Upper lobe of right lung (tissue), 1 donor: ENCODE results near the gene HOXA13. TPM values are rescaled to one million over a fixed set of nuclear protein-coding genes. Genes with fewer than 3 reads are reported as not detected.
A peak's percentile ranks its signal among the peaks of the same experiment; 100 is the strongest.

ENCODE experiments used
- ATAC-seq: fragments of 200-7000 bp; cut with Tn5 transposase; one replicate; pipeline ENCODE4 v1.9.1; 2020; ENCODE audit warnings: mild to moderate bottlenecking, moderate library complexity
- DNase-seq: peaks from one replicate; pipeline ENCODE4 v3.0.0-alpha.2; 2020
- H3K27ac ChIP-seq: fragments of 200-600 bp; one replicate; pipeline ENCODE4 v1.8.0; 2022
- H3K27me3 ChIP-seq: fragments of 200-600 bp; one replicate; pipeline ENCODE4 v1.8.0; 2022; ENCODE audit warnings: mild to moderate bottlenecking
- H3K36me3 ChIP-seq: fragments of 200-600 bp; one replicate; pipeline ENCODE4 v1.8.0; 2022
- H3K4me1 ChIP-seq: fragments of 200-600 bp; one replicate; pipeline ENCODE4 v1.8.0; 2022
- H3K4me3 ChIP-seq: fragments of 200-600 bp; one replicate; pipeline ENCODE4 v1.8.0; 2022; ENCODE audit warnings: mild to moderate bottlenecking
- H3K9me3 ChIP-seq: fragments of 200-600 bp; one replicate; pipeline ENCODE4 v1.8.0; 2022
- intact Hi-C: fragments of 100-400 bp; cut with DNase I; formaldehyde crosslinking; loops from one replicate; pipeline ENCODE4 v1.11.0; 2022
- total RNA-seq: library from RNA; stranded (reverse); fragmentation: NEBNext Ultra II Directional; extraction: Animal tissue kit (Norgen Biotek cat#: 25700); gene quantifications from one replicate; pipeline ENCODE4 v1.2.1, GENCODE V29; 2021
- TF ChIP-seq, protein P1 (sequence below): fragments of 200-600 bp; IDR thresholded peaks from one replicate; pipeline ENCODE4 v1.8.0; 2022; ENCODE audit warnings: antibody characterized with exemption
- donor health status: DM: no; HTN: yes; CAD: no; lungs with severe emphysema.

Gene HOXA13
- total RNA-seq, 1 donor from 2014 or later: not detected

DNA sequence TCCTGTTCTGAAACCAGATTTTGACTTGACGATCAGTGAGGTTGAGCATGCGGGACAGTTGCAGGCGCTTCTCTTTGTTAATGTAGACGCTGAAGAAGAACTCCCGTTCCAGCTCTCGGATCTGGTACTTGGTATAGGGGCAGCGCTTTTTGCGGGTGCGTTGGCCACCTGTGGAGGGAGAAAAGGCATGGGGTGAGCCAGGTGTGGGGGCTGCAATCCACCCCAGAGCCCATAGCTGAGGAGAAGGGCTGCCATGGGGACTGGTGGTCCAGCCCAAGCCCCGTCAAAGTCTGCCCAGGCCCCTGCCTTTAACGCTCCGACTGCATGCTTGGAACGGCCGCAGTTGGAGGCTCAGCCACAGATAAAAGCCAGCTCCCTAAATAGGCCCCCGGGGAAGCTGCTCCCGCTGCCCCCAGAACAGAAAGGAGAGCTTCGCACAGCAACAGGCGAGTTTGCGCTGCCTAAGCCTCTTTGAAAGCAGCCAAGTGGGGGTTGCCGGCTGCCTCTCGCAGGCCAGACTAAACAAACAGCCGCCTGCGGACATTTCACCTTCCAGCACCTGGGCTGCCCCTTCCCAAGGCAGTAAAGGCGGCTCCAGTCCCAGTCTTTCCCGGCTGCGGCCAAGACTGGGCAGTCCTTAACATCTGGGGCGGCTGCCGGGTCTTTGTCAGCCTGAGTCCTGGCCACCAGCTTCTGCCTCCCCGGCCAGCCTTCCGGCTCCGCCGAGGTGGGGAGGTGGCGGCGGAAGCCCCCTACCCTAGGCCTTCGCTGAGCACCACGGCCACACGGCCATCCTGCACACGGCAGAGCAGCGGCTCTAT lies 16.8 kb downstream of the HOXA13 start:
- ATAC-seq: no peak
- intact Hi-C loops: no loop called here
- no peak overlapping the region for H3K4me3 ChIP-seq
- DNase-seq: peak; percentile 56
- H3K27me3 ChIP-seq: peaks cover 100% of the 10 kb centered on the region
- H3K4me1 ChIP-seq: peaks cover 28% of the 10 kb centered on the region
- no peaks in the 10 kb centered on the region for H3K9me3 ChIP-seq
- no peaks in the 10 kb centered on the region for H3K36me3 ChIP-seq
- TF ChIP-seq, protein P1, sequence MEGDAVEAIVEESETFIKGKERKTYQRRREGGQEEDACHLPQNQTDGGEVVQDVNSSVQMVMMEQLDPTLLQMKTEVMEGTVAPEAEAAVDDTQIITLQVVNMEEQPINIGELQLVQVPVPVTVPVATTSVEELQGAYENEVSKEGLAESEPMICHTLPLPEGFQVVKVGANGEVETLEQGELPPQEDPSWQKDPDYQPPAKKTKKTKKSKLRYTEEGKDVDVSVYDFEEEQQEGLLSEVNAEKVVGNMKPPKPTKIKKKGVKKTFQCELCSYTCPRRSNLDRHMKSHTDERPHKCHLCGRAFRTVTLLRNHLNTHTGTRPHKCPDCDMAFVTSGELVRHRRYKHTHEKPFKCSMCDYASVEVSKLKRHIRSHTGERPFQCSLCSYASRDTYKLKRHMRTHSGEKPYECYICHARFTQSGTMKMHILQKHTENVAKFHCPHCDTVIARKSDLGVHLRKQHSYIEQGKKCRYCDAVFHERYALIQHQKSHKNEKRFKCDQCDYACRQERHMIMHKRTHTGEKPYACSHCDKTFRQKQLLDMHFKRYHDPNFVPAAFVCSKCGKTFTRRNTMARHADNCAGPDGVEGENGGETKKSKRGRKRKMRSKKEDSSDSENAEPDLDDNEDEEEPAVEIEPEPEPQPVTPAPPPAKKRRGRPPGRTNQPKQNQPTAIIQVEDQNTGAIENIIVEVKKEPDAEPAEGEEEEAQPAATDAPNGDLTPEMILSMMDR: no peak
- H3K27ac ChIP-seq: no peak overlapping the region

DNA sequence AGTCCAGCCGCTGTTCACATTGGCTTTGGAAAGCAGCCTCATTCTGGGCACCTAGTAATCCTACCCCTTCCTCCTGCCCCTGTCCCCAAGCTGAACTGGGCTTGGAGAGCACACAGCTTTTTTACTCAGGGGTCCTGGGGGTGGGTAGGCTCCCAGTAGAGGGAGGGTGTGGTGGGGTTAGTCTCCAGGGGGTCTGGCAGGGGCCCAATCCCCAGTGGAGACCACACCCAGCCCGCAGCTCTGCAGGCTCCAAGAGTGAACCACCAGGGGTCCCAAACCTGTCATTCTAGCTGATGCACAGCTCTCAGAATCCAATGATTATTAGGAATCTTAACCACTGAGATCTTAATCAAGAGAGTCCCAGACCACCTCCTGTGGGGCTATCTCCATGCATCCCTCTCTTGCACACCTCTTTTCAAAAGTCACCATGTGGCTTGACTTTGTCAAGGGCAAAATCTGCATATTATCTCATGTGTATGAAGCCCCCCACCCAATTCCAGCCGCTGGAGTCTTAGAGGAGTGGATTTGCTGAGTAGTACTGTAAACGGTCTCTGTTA lies 17.5 kb downstream of the HOXA13 start:
- no peak for DNase-seq
- intact Hi-C loops: no loop called here
- H3K27me3 ChIP-seq: peaks cover 100% of the 10 kb centered on the region

DNA sequence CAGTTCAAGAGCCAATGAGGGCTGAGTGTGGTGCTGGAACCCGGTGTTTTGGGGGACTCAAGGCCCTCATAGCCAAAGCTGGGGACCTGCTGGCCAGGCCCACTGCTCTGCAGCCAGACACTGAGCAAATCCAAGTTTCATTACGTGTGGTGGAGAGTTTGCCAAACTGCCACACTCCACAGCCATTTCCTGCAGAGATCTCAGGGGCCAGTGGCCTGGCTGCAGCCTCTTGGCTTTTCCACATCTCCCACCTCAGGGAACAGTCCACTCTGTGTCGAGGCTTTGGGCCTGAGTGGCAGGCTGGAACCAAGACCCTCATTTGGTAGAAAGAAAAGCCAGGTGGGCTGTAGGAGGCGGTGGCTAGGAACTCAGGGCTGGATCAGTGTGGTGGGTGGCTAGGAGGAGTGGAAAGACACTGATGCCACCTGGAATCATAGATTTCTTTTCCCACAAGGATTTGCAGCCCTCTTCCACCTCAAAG lies 18.1 kb downstream of the HOXA13 start:
- ATAC-seq: no peak
- peaks cover 21% of the 10 kb centered on the region for H3K4me1 ChIP-seq
- no peak overlapping the region for H3K27ac ChIP-seq
- no peaks in the 10 kb centered on the region for H3K36me3 ChIP-seq
- intact Hi-C loops: no loop called here
- DNase-seq: peak; percentile 51
- TF ChIP-seq, protein P1: no peak
- H3K9me3 ChIP-seq: no peaks in the 10 kb centered on the region
- no peak overlapping the region for H3K4me3 ChIP-seq
- H3K27me3 ChIP-seq: peaks cover 100% of the 10 kb centered on the region

More for the DNA sequence above, 17.5 kb downstream of the HOXA13 start:
- Histone ChIP-seq H3K36me3 (no peaks in the 10 kb centered on the region), H3K9me3 (no peaks in the 10 kb centered on the region), H3K27ac (no peak overlapping the region), H3K4me1 (peaks cover 21% of the 10 kb centered on the region), H3K4me3 (no peak overlapping the region)
- no peak for ATAC-seq
- TF ChIP-seq, protein P1: no peak

DNA sequence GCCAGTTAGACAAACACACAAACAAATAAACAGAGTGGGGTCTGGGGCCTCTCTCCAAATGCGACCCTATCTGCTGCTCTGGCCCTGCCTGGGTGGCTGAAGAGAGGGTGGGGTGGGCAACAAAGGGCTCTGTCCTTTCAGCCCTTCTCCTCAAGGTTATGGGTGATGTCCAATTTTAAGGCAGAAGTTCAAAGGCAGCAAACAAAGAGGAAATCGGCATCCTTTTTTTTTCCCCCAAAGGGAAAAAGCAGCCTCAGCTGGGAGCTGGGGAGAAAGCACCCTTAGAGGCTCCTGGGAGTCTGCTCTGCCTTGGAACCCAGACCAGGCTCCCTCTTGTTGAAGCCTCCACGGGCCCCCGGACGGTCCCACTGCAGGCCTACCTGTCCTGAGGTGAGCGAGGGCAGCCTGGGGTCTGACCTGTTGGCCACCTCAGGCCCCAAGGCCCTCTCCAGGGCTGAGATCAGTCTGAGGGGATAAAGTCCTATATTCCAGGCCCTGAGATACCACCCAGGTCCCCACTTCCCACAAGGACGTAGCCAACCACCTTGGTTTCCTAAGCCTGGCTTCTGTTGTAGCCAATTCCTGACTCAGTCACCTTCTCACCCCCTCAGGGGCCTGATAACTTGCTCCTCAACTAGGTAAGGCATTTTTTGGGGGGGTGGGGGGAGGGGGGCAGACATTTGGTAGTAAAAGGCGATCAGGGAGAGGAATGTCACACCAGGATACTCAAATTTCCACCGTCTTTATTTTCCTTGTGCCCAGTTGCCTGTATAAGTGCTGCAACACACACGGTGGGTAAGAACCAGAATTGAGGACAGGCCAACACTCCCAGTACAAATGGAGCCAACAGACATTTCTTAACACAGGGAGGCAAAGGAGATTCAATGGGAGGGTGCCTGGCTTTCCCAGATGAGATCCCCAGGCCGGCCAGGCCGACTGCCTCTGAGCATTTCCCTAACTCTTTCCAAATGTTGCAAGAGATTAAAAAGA lies 19.2 kb downstream of the HOXA13 start:
- DNase-seq (peak; percentile 38), ATAC-seq (no peak)
- Histone ChIP-seq H3K9me3 (no peaks in the 10 kb centered on the region), H3K4me1 (peaks cover 18% of the 10 kb centered on the region), H3K4me3 (no peak overlapping the region), H3K27me3 (peaks cover 100% of the 10 kb centered on the region), H3K36me3 (no peaks in the 10 kb centered on the region), H3K27ac (no peak overlapping the region)
- TF ChIP-seq, protein P1: no peak
- intact Hi-C loops: no loop called here
